HG02840 (cell line): ENCODE measurements around the gene RFC4.
"Not testable (repeated sequence)": the region's sequence is repeated elsewhere in the genome, so short reads cannot be mapped to it uniquely, and the experiment has no call there.

Source experiments
- ATAC-seq: cut with Tn5 transposase; IDR thresholded peaks from one replicate; pipeline ENCODE4 v1.9.1; 2021; ENCODE audit warnings: mild to moderate bottlenecking, moderate library complexity, moderate number of reproducible peaks; ENCODE audit not compliant: unreplicated experiment, low FRiP score

RFC4 gene

DNA sequence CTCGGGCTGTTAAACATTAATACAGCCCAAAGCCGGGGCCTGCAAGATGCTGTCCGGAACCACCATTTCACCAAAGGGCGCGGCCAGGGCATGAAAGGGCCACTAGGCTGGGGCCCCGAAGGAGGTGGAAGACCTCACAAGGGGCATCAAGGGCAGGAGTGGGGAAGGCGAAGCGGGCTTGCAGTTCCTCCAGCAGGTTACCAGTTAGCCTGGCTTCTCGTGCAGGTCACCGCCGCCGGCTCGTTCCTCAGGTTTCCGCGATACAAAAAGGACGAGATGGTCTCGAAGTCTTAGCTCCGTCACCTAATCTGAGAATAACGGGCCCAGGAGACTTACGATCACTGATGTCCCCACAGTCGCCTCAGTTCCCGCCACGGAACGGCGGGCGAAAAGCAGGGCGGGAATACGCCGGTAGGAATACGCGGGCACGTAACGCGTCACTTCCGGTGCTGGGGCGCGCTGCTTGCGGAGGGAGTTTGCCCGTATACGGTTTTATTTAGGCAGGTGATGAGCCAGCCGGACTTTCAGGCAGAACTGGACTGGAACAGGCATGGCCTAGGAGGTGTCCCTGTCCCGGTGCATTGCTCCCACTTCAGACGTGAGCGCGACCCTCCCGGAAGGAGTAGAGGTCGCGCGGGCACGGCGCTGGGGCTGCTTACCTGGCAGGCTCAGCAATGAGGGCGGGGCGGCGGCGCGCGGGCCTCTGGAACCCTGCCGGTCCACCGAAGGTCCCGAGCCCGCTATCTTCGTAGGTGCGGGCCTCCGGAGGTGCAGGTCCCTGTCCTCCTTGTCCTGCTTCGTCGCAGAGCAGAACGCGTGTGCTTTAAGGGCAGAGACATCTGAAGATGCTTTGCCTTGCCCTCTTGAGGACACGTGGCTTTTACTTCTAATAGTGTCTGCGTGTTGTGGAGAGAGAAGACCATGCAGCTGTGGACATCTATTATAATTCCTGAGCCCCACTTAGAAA is at the start of gene RFC4:
RFC4 (minus strand) TSS at position 394 of the 967 bp plus-strand sequence. CDS start 1,769 bp downstream, outside the sequence.
- peak; percentile 87 for ATAC-seq

GRCh38 chr3:186854954-186855353 is 48.7 kb upstream of the RFC4 start:
- no peak for ATAC-seq

- no peak for ATAC-seq
Measured at GRCh38 chr3:186854146-186854545, 47.9 kb upstream of the RFC4 start.

DNA sequence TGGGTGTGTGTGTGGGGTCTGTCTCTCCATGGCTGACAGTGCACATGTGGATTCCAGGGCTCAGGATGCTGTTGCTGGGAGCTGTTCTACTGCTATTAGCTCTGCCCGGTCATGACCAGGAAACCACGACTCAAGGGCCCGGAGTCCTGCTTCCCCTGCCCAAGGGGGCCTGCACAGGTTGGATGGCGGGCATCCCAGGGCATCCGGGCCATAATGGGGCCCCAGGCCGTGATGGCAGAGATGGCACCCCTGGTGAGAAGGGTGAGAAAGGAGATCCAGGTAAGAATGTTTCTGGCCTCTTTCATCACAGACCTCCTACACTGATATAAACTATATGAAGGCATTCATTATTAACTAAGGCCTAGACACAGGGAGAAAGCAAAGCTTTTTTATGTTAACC is 46.7 kb upstream of the RFC4 start:
- no peak for ATAC-seq

DNA sequence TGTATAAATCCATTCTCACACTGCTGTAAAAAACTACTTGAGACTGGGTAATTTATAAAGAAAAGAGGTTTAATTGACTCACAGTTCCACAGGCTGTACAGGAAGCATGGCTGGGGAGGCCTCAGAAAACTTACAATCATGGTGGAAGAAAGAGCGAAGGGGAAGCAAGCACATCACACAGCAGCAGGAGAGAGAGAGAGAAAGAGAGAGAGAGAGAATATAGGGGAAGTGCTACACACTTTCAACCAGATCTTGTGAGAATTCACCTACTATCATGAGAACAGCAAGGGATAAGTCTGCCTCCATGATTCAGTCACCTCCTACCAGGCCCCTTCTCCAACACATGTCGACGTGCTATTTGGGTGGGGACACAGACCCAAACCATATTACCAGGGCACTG is 45.6 kb upstream of the RFC4 start:
- not testable (repeated sequence) for ATAC-seq

- ATAC-seq: no peak
Measured at GRCh38 chr3:186849374-186849975, 43.2 kb upstream of the RFC4 start.

- no peak for ATAC-seq
Measured at GRCh38 chr3:186847437-186847836, 41.2 kb upstream of the RFC4 start.

- no peak for ATAC-seq
Measured at GRCh38 chr3:186845756-186846155, 39.5 kb upstream of the RFC4 start.

DNA sequence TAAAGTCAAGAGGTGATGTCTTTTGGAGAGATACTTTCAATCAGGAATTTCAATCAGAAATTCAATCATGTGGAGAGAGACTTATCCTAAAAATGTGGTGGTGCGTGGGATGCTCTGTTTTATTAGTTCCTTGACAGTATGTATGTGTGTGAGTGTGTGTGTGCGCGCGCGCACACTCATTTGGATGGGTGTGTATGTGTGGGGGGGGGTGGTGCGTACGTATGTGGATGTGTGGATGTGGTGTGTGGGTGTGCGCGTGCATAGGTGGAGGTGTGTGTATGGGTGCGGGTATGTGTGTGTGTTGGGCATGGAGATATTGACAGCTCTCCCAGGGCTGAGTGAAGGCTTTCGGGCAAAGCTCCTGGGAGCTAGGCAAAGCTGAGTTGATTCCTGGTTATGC is 38.6 kb upstream of the RFC4 start:
- no peak for ATAC-seq

GRCh38 chr3:186843039-186843432 is 36.8 kb upstream of the RFC4 start:
- no peak for ATAC-seq

GRCh38 chr3:186842426-186843038 is 36.2 kb upstream of the RFC4 start, which contains the start of gene ADIPOQ:
Gene ADIPOQ, plus strand, starts transcription at chr3:186842710. Its CDS starts 10,349 bp downstream, at chr3:186853059.
- no peak for ATAC-seq

DNA sequence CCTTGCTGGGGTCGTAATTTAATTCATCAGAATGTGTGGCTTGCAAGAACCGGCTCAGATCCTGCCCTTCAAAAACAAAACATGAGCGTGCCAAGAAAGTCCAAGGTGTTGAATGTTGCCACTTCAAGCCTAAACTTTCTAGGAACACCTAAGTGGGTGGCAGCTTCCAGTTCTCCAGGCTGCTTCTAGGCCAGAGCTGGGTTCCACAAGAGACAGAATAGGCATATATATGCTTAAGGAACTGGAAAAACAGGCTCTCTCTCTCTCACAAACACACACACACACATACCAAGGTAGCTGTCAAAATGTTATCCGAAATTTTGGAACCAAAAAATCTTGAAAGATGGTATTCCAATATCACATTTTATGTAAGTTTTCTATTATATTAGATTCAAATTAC is 35.3 kb upstream of the RFC4 start:
- no peak for ATAC-seq

GRCh38 chr3:186839874-186840641 is 33.8 kb upstream of the RFC4 start:
- no peak for ATAC-seq

DNA sequence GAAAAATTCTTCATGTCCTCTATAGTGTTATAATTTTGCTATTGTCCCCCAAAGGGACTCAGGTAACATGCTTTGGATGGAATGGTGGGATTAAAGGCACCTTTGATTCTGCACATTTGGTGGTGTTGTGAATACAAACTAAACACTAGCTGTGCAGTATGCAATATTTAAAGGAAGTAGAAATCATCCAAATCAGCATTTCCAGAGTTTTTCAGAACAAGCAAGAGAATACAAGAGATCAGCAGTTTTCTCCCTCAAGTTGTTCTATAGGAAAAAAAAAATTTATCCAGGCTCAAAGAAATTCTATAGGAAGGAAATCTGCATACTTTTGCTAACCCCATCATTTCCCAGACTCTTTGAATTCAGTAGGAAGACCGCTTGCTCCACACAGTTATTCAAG is 26.0 kb upstream of the RFC4 start:
- ATAC-seq: no peak

DNA sequence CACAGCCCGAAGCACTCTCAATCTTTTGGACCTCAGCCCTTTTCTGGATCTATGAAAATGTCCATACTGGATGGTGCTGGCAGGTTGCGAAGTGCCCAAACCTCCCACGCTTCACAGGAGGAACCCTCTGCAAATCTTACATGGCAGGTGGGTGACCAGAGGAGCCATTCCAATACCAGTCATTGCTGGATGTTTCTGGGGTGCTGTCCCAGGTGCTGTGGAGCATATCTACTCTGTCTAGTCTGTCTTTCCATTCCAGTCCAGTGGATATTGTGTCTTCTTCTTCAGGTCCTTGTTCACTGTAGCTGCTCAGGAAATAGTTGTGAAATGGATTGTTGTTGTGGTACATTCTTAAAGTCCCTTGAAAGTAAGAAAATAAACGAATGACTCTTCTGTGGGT is 25.5 kb upstream of the RFC4 start:
- ATAC-seq: no peak

- no peak for ATAC-seq
Measured at GRCh38 chr3:186828340-186828739, 22.1 kb upstream of the RFC4 start.

- peak; percentile 79 for ATAC-seq
Measured at GRCh38 chr3:186826976-186827857, 20.9 kb upstream of the RFC4 start.

DNA sequence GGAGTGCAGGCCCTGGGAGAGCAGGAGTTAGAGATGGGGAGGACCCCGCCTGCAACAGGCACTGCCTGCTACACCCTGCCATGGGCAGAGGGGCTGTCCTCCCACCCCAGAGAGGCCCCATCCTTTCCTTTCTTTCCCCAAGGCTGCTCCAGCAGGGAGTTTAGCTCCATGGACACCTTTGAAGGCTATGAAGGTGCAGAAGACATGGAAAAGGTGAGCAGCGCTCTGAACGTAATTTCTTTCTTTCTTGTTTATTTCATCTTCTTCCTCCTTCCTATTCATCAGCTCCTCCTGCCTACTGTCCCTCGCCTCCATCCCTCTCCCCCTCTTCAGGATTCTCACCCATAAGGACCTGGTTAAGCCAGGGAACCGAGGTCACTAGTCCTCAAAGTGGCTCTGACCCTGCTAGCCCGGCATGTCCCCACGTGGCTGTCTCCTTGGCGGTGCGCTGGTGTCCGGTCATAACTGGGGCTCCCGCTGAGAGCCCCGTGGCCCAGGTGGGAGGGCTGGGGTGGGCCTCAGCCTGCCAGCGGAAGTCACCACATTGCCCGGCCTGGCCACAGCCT is 20.2 kb upstream of the RFC4 start:
- no peak for ATAC-seq

- no peak for ATAC-seq
Measured at GRCh38 chr3:186825872-186826409, 19.7 kb upstream of the RFC4 start.
